ENCODE measurements around the gene FAM110A. TPM values are rescaled to one million over a fixed set of nuclear protein-coding genes. Genes with fewer than 3 reads are reported as not detected.
A peak's percentile ranks its signal among the peaks of the same experiment; 100 is the strongest.
"Not testable (repeated sequence)": the region's sequence is repeated elsewhere in the genome, so short reads cannot be mapped to it uniquely, and the experiment has no call there.

FAM110A gene
- total and polyA plus RNA-seq, 7 donors, result 0.55 to 10.7 (median 2.5) TPM

GRCh38 chr20:824916-825315 is 8.6 kb upstream of the FAM110A start:
- intact Hi-C loops (cut with DNase I), result no loop called here
- Histone ChIP-seq H3K36me3 (no peaks in the 10 kb centered on the region), H3K27me3 (no peaks in the 10 kb centered on the region), H3K4me1 (no peaks in the 10 kb centered on the region), H3K27ac (no peak overlapping the region), H3K9me3 (no peaks in the 10 kb centered on the region), H3K4me3 (no peak overlapping the region)
- DNase-seq, result peak; percentile 22
- TF ChIP-seq POLR2A (IDR thresholded peaks at IDR 0.05) (no peak), CTCF (IDR thresholded peaks at IDR 0.05) (no peak), EP300 (IDR thresholded peaks at IDR 0.05) (no peak), POLR2AphosphoS5 (IDR thresholded peaks at IDR 0.05) (no peak)
- 69 to 85% methylated on average over 4 of the region's 4 CpGs for WGBS, 2 donors

- Histone ChIP-seq H3K4me1 (no peaks in the 10 kb centered on the region), H3K36me3 (no peaks in the 10 kb centered on the region), H3K27me3 (no peaks in the 10 kb centered on the region), H3K27ac (no peak overlapping the region), H3K4me3 (no peak overlapping the region), H3K9me3 (no peaks in the 10 kb centered on the region)
- 76 to 83% methylated on average over 9 of the region's 9 CpGs for WGBS, 2 donors
- TF ChIP-seq CTCF (IDR thresholded peaks at IDR 0.05) (no peak), POLR2AphosphoS5 (IDR thresholded peaks at IDR 0.05) (no peak)
- peak; percentile 26 for DNase-seq
- intact Hi-C loops (cut with DNase I), result no loop called here
Measured at GRCh38 chr20:825710-826421, 7.6 kb upstream of the FAM110A start.

- DNase-seq, result peak; percentile 11
- WGBS, 2 donors, result 94 to 95% methylated on average over 7 of the region's 7 CpGs
- no peak overlapping the region for H3K27ac ChIP-seq
Measured at GRCh38 chr20:826695-827323, 6.7 kb upstream of the FAM110A start.

GRCh38 chr20:827981-828380 is 5.5 kb upstream of the FAM110A start:
- H3K4me3 ChIP-seq; H3K36me3 ChIP-seq; H3K27me3 ChIP-seq; H3K9me3 ChIP-seq; H3K4me1 ChIP-seq; intact Hi-C loops (cut with DNase I); H3K27ac ChIP-seq: not testable (repeated sequence)
- 91 to 94% methylated on average over 8 of the region's 8 CpGs for WGBS, 2 donors
- peak; percentile 12 for DNase-seq

More at GRCh38 chr20:826695-827323, 6.7 kb upstream of the FAM110A start:
- H3K27me3 ChIP-seq, result no peaks in the 10 kb centered on the region
- no peaks in the 10 kb centered on the region for H3K4me1 ChIP-seq
- H3K4me3 ChIP-seq, result no peak overlapping the region
- H3K36me3 ChIP-seq, result no peaks in the 10 kb centered on the region
- no peaks in the 10 kb centered on the region for H3K9me3 ChIP-seq
- intact Hi-C loops (cut with DNase I), result no loop called here
- no peak for TF ChIP-seq POLR2A (IDR thresholded peaks at IDR 0.05)

- Histone ChIP-seq H3K4me3 (no peak overlapping the region), H3K4me1 (peaks cover 0 to 9% (median 4%) of the 10 kb centered on the region in 4 donors), H3K36me3 (no peaks in the 10 kb centered on the region), H3K9me3 (no peaks in the 10 kb centered on the region), H3K27me3 (no peaks in the 10 kb centered on the region), H3K27ac (no peak overlapping the region)
- 54 to 63% methylated on average over 6 of the region's 6 CpGs for WGBS, 2 donors
- no peak for TF ChIP-seq EP300 (IDR thresholded peaks at IDR 0.05)
- TF ChIP-seq POLR2A (IDR thresholded peaks at IDR 0.05), result no peak
- TF ChIP-seq POLR2AphosphoS5 (IDR thresholded peaks at IDR 0.05), result no peak
- TF ChIP-seq CTCF (IDR thresholded peaks at IDR 0.05), result no peak
- intact Hi-C loops (cut with DNase I), result no loop called here
- DNase-seq, result peak; percentile 33
Measured at GRCh38 chr20:828987-829386, 4.5 kb upstream of the FAM110A start.
